C4-2B (cell line): Measurements from ENCODE around the gene CAAP1.

ENCODE experiments used
- CTCF ChIP-seq: fragments of 450-650 bp; conservative IDR thresholded peaks from 2 replicates; pipeline ENCODE4 v1.5.1; 2017; ENCODE audit warnings: mild to moderate bottlenecking
- ZFX ChIP-seq: fragments of 450-650 bp; IDR thresholded peaks from 2 replicates; pipeline ENCODE4 v1.6.1; 2017

GRCh38 chr9:26940779-26941178, 48.2 kb upstream of the CAAP1 start:
- TF ChIP-seq CTCF (no peak), ZFX (no peak)
